ENCODE data around the gene NELL2. TPM values are rescaled to one million over a fixed set of nuclear protein-coding genes. Genes with fewer than 3 reads are reported as not detected.

The NELL2 gene
- total RNA-seq, 2 donors from 2014 or later: 12.8 to 106 TPM

- peaks cover 40% of the 10 kb centered on the region for H3K36me3 Mint-ChIP-seq (ENCODE audit: low read depth)
- no peak overlapping the region for H3K4me3 Mint-ChIP-seq
- no peaks in the 10 kb centered on the region for H3K4me1 Mint-ChIP-seq
- no peaks in the 10 kb centered on the region for H3K27me3 Mint-ChIP-seq
- no peaks in the 10 kb centered on the region for H3K9me3 Mint-ChIP-seq
- H3K27ac Mint-ChIP-seq: no peak overlapping the region
- ATAC-seq (replicated peaks): no peak
These were observed 354.4 kb downstream of the NELL2 start for GRCh38 chr12:44521702-44522101.

GRCh38 chr12:44519931-44520330 is 356.2 kb downstream of the NELL2 start:
- H3K4me1 Mint-ChIP-seq: no peaks in the 10 kb centered on the region
- no peak for ATAC-seq (replicated peaks)
- H3K36me3 Mint-ChIP-seq (ENCODE audit: low read depth): peaks cover 43% of the 10 kb centered on the region
- H3K27ac Mint-ChIP-seq: no peak overlapping the region
- no peaks in the 10 kb centered on the region for H3K9me3 Mint-ChIP-seq
- no peaks in the 10 kb centered on the region for H3K27me3 Mint-ChIP-seq
- H3K4me3 Mint-ChIP-seq: no peak overlapping the region

- no peaks in the 10 kb centered on the region for H3K4me1 Mint-ChIP-seq
- no peak overlapping the region for H3K4me3 Mint-ChIP-seq
- no peaks in the 10 kb centered on the region for H3K9me3 Mint-ChIP-seq
These were observed 364.8 kb downstream of the NELL2 start for GRCh38 chr12:44511289-44511688.

GRCh38 chr12:44510510-44510909 is 365.6 kb downstream of the NELL2 start:
- H3K27me3 Mint-ChIP-seq: no peaks in the 10 kb centered on the region
- H3K4me1 Mint-ChIP-seq: no peaks in the 10 kb centered on the region
- no peak overlapping the region for H3K4me3 Mint-ChIP-seq
- H3K9me3 Mint-ChIP-seq: no peaks in the 10 kb centered on the region
- H3K36me3 Mint-ChIP-seq (ENCODE audit: low read depth): peaks cover 23% of the 10 kb centered on the region
- no peak overlapping the region for H3K27ac Mint-ChIP-seq
- ATAC-seq (replicated peaks): no peak

More at GRCh38 chr12:44511289-44511688, 364.8 kb downstream of the NELL2 start:
- Mint-ChIP-seq H3K36me3 (ENCODE audit: low read depth) (peaks cover 27% of the 10 kb centered on the region), H3K27ac (no peak overlapping the region), H3K27me3 (no peaks in the 10 kb centered on the region)
- ATAC-seq (replicated peaks): no peak

GRCh38 chr12:44510076-44510475 is 366.0 kb downstream of the NELL2 start:
- Mint-ChIP-seq H3K9me3 (no peaks in the 10 kb centered on the region), H3K4me1 (no peaks in the 10 kb centered on the region), H3K27me3 (no peaks in the 10 kb centered on the region), H3K36me3 (ENCODE audit: low read depth) (peaks cover 23% of the 10 kb centered on the region), H3K4me3 (no peak overlapping the region), H3K27ac (no peak overlapping the region)
- no peak for ATAC-seq (replicated peaks)

DNA sequence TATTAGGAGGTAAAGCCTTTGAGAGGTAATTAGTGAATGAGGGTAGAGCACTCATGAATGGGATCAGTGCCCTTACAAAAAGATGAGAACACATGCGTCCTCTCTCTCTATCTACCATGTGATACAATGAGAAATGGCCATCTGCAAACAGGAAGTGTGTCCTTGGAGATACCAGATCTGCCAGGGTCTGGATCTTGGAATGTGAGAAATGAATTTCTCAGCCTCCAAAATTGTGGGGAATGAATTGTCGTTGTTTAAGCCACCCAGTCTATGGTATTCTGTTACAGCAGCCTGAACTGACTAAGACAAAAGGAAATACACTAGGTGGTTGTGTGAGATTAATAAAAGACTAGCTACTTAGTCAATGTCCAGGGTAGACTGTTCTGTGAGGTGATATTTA is 366.6 kb downstream of the NELL2 start:
- no peaks in the 10 kb centered on the region for H3K4me1 Mint-ChIP-seq
- H3K27me3 Mint-ChIP-seq: no peaks in the 10 kb centered on the region
- no peaks in the 10 kb centered on the region for H3K9me3 Mint-ChIP-seq
- H3K27ac Mint-ChIP-seq: no peak overlapping the region
- ATAC-seq (replicated peaks): no peak
- H3K36me3 Mint-ChIP-seq (ENCODE audit: low read depth): peaks cover 23% of the 10 kb centered on the region
- no peak overlapping the region for H3K4me3 Mint-ChIP-seq

- no peak for ATAC-seq (replicated peaks)
- Mint-ChIP-seq H3K4me1 (no peaks in the 10 kb centered on the region), H3K4me3 (no peak overlapping the region), H3K36me3 (ENCODE audit: low read depth) (peaks cover 12% of the 10 kb centered on the region), H3K9me3 (no peaks in the 10 kb centered on the region), H3K27me3 (no peaks in the 10 kb centered on the region), H3K27ac (no peak overlapping the region)
These were observed 368.7 kb downstream of the NELL2 start for GRCh38 chr12:44507461-44507860.

DNA sequence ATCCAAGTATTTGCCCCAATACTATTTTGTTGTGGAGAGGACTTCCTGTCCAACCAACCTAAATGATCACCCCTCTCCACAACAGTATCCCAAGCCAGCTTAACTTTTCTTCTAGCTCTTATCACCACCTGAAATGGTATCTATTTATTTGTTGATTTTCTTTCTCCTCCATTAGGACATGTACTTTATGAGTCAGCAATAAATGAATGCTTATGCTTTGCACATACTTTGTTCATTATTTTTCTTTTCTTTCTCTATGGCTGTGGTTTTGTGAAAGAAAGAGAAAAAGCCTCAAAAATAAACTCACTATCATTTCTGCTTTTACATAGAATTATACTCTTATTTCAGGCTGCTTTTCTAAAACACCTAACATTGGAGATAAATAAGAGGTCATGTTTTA is 371.3 kb downstream of the NELL2 start:
- Mint-ChIP-seq H3K9me3 (no peaks in the 10 kb centered on the region), H3K4me1 (no peaks in the 10 kb centered on the region), H3K4me3 (no peak overlapping the region), H3K36me3 (ENCODE audit: low read depth) (no peaks in the 10 kb centered on the region), H3K27me3 (no peaks in the 10 kb centered on the region), H3K27ac (no peak overlapping the region)
- ATAC-seq (replicated peaks): no peak

DNA sequence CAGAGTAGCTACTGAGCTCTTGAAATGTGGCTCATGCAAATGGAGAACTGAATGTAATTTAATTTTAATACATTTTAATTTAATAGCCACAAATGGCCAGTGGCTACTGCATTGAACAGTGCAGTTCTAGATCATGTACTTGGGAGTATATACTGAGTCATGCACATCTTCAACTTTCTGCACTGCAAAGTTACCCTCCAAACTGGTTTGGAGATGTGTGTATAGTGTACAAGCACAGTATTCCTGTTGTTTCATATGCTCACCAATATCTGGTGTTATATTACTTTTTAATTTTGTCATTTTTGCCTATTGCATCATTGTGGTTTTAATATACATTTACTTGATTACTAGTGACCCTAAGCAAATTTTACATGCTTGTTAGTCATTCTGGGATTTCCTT is 372.8 kb downstream of the NELL2 start:
- H3K4me1 Mint-ChIP-seq: no peaks in the 10 kb centered on the region
- no peak overlapping the region for H3K4me3 Mint-ChIP-seq
- no peak for ATAC-seq (replicated peaks)
- no peak overlapping the region for H3K27ac Mint-ChIP-seq
- no peaks in the 10 kb centered on the region for H3K9me3 Mint-ChIP-seq
- H3K36me3 Mint-ChIP-seq (ENCODE audit: low read depth): no peaks in the 10 kb centered on the region
- no peaks in the 10 kb centered on the region for H3K27me3 Mint-ChIP-seq

DNA sequence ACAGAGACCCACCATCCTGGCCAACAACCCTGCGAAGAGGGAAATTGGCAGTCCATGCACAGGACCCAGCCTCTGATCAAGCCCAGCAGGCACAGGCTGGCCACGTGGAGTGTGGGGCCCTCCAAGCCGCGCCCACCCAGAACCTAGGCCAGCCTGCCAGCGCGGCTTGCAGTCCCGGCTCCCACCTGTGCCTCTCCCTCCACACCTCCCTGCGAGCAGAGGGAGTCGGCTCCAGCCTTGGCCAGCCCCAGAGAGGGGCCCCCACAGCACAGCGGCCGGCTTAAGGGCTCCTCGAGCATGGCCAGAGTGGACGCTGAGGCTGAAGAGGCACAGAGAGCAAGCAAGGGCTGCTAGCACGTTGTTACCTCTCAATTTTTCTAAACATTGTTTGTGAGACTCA is 373.4 kb downstream of the NELL2 start:
- Mint-ChIP-seq H3K4me1 (no peaks in the 10 kb centered on the region), H3K27ac (no peak overlapping the region), H3K4me3 (no peak overlapping the region), H3K9me3 (no peaks in the 10 kb centered on the region), H3K27me3 (no peaks in the 10 kb centered on the region), H3K36me3 (ENCODE audit: low read depth) (no peaks in the 10 kb centered on the region)
- no peak for ATAC-seq (replicated peaks)

GRCh38 chr12:44500423-44500822 is 375.7 kb downstream of the NELL2 start:
- H3K9me3 Mint-ChIP-seq: no peaks in the 10 kb centered on the region
- H3K27me3 Mint-ChIP-seq: no peaks in the 10 kb centered on the region
- ATAC-seq (replicated peaks): no peak
- no peaks in the 10 kb centered on the region for H3K36me3 Mint-ChIP-seq (ENCODE audit: low read depth)
- H3K27ac Mint-ChIP-seq: no peak overlapping the region
- H3K4me1 Mint-ChIP-seq: no peaks in the 10 kb centered on the region
- no peak overlapping the region for H3K4me3 Mint-ChIP-seq

- Mint-ChIP-seq H3K4me3 (no peak overlapping the region), H3K36me3 (ENCODE audit: low read depth) (no peaks in the 10 kb centered on the region), H3K27me3 (peaks cover 9% of the 10 kb centered on the region), H3K4me1 (no peaks in the 10 kb centered on the region), H3K9me3 (no peaks in the 10 kb centered on the region), H3K27ac (no peak overlapping the region)
- ATAC-seq (replicated peaks): no peak
These were observed 379.1 kb downstream of the NELL2 start for GRCh38 chr12:44497044-44497443.

GRCh38 chr12:44490181-44490580 is 385.9 kb downstream of the NELL2 start:
- no peak overlapping the region for H3K27ac Mint-ChIP-seq
- no peaks in the 10 kb centered on the region for H3K36me3 Mint-ChIP-seq (ENCODE audit: low read depth)
- ATAC-seq (replicated peaks): no peak
- H3K9me3 Mint-ChIP-seq: no peaks in the 10 kb centered on the region
- no peaks in the 10 kb centered on the region for H3K4me1 Mint-ChIP-seq
- H3K4me3 Mint-ChIP-seq: no peak overlapping the region
- H3K27me3 Mint-ChIP-seq: peaks cover 13% of the 10 kb centered on the region

- Mint-ChIP-seq H3K27me3 (peaks cover 14% of the 10 kb centered on the region), H3K4me3 (no peak overlapping the region), H3K36me3 (ENCODE audit: low read depth) (no peaks in the 10 kb centered on the region), H3K9me3 (no peaks in the 10 kb centered on the region), H3K27ac (no peak overlapping the region), H3K4me1 (no peaks in the 10 kb centered on the region)
- ATAC-seq (replicated peaks): no peak
These were observed 387.9 kb downstream of the NELL2 start for GRCh38 chr12:44488180-44488579.

- H3K36me3 Mint-ChIP-seq (ENCODE audit: low read depth): no peaks in the 10 kb centered on the region
- no peak for ATAC-seq (replicated peaks)
- no peak overlapping the region for H3K4me3 Mint-ChIP-seq
- H3K27ac Mint-ChIP-seq: no peak overlapping the region
- no peaks in the 10 kb centered on the region for H3K4me1 Mint-ChIP-seq
- peaks cover 7% of the 10 kb centered on the region for H3K27me3 Mint-ChIP-seq
- H3K9me3 Mint-ChIP-seq: no peaks in the 10 kb centered on the region
These were observed 391.3 kb downstream of the NELL2 start for GRCh38 chr12:44484862-44485261.

DNA sequence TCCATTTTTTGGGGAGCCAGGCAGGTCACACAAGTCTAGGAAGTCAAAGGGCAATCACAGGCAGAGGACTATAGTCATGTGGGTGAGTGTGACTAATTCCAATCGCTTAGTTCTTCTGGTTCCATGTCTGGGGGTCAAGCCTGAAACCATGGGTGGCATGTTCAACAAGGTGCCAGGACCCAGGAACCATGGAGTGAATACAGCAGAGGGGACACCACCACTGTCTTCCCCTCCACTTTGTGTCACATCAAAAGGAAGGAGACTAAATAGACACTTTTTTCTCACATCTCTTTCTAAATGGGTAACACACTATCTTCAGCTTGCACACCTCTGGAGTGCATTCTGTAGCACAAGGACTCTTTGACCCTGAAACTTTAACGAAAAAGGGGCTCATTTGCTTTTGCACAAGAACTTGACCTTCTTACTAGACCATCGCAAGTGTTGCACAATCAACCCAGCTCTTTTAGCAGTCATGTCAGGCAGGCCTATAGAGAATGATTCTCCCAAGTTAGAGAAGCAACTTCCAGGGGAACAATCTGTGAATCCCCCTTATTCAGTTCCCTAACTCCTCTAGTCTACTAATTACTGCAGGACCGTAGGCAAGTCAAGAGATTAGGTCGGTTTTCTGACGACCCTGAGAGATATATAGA is 398.7 kb downstream of the NELL2 start:
- Mint-ChIP-seq H3K9me3 (peaks cover 38% of the 10 kb centered on the region), H3K4me1 (no peaks in the 10 kb centered on the region)

More for the DNA sequence above, 398.7 kb downstream of the NELL2 start:
- Mint-ChIP-seq H3K27ac (no peak overlapping the region), H3K36me3 (ENCODE audit: low read depth) (no peaks in the 10 kb centered on the region), H3K4me3 (no peak overlapping the region), H3K27me3 (peaks cover 11% of the 10 kb centered on the region)
- no peak for ATAC-seq (replicated peaks)
